K562 (cell line): ENCODE results near the gene CFD. TPM values are rescaled to one million over a fixed set of nuclear protein-coding genes. Genes with fewer than 3 reads are reported as not detected.

Experiments used
- ATAC-seq: fragments of 200-7000 bp; cut with Tn5 transposase; 3 replicates; pipeline ENCODE4 v1.9.1; 2020; ENCODE audit warnings: moderate library complexity
- BruUV-seq: library from RNA; stranded (reverse); fragments of 400-500 nt; replicated peaks from 2 replicates; lab custom pipeline; 2021; lab: Mats Ljungman, UMichigan
- CTCF ChIA-PET: fragments of 300-600 bp; formaldehyde crosslinking; extraction: SDS; loops from one replicate; lab custom pipeline; 2021; ENCODE audit warnings: low intra/inter-chr PET ratio; lab: Yijun Ruan, JAX
- POLR2A ChIA-PET: fragments of 300-600, 350-650 bp; sonication (Branson Sonifier 250); formaldehyde crosslinking; extraction: SDS; loops from one replicate; lab custom pipeline; 2021; ENCODE audit warnings: antibody characterized with exemption, inconsistent platforms; lab: Yijun Ruan, JAX
- DNase-seq, 4 experiments: peaks; one replicate each; pipeline versions ENCODE4 v3.0.0 to v3.0.0-alpha.2; 2011 to 2018; ENCODE audit warnings: low spot score in 3 of 4, mixed read lengths in 3 of 4; ENCODE audit errors: extremely low read depth in 1 of 4
- FAIRE-seq: peaks from 2 replicates; lab custom pipeline; 2011; peaks lifted over from hg19 to GRCh38; lab: Jason Lieb, UNC
- H2AFZ ChIP-seq: 2 replicates; pipeline ENCODE4 v1.6.0; 2011; ENCODE audit warnings: low read depth, low read length, control low read depth, inconsistent platforms
- H3K27ac ChIP-seq: fragments of 200-600 bp; 3 replicates; pipeline ENCODE4 v1.8.0; 2011; ENCODE audit warnings: low read depth, mild to moderate bottlenecking, control low read depth, inconsistent platforms, low read length, moderate library complexity, mixed read lengths; ENCODE audit errors: extremely low read depth
- H3K27me3 ChIP-seq, 2 experiments: fragments of 300-600 bp in 1 of 2; 2 replicates in 1 of 2; 3 replicates in 1 of 2; pipeline versions ENCODE4 v1.6.0 to v1.8.0; 2011; ENCODE audit warnings: inconsistent platforms in 2 of 2, low read length in 2 of 2, mild to moderate bottlenecking in 1 of 2, mixed read lengths in 1 of 2, moderate library complexity in 1 of 2; ENCODE audit not compliant: control insufficient read depth in 2 of 2, insufficient read depth in 2 of 2
- H3K36me3 ChIP-seq: fragments of 300-600 bp; 3 replicates; pipeline ENCODE4 v1.8.0; 2011; ENCODE audit warnings: mild to moderate bottlenecking, low read length, inconsistent platforms; ENCODE audit not compliant: control insufficient read depth, insufficient read depth
- H3K4me1 ChIP-seq, 2 experiments: fragments of 200-600 bp in 1 of 2; replicated peaks in 1 of 2; 2 replicates in 1 of 2; 3 replicates in 1 of 2; pipeline versions ENCODE4 v1.5.1 to v1.8.0; 2011; ENCODE audit warnings: inconsistent platforms in 2 of 2, low read length in 2 of 2, mild to moderate bottlenecking in 1 of 2, mixed read lengths in 1 of 2, moderate library complexity in 1 of 2; ENCODE audit not compliant: control insufficient read depth in 2 of 2, insufficient read depth in 2 of 2
- H3K4me2 ChIP-seq: 2 replicates; pipeline ENCODE4 v1.6.1; 2011; ENCODE audit warnings: low read length, control low read depth, inconsistent platforms, mixed read lengths; ENCODE audit not compliant: insufficient read depth
- H3K4me3 ChIP-seq: fragments of 200-600 bp; sonication (generic), shearing (Covaris generic); 2 replicates; pipeline ENCODE4 v1.5.1; 2016; ENCODE audit warnings: control low read depth, inconsistent platforms
- H3K79me2 ChIP-seq: fragments of 200-600 bp; 3 replicates; pipeline ENCODE4 v1.8.0; 2011; ENCODE audit warnings: low read length, inconsistent platforms; ENCODE audit not compliant: control insufficient read depth, insufficient read depth
- H3K9ac ChIP-seq, 2 experiments: 2 replicates each; pipeline versions ENCODE4 v1.6.0 to v1.6.1; 2011; ENCODE audit warnings: low read depth in 2 of 2, low read length in 2 of 2, control low read depth in 1 of 2, inconsistent platforms in 1 of 2, mild to moderate bottlenecking in 1 of 2, mixed read lengths in 1 of 2; ENCODE audit not compliant: insufficient read depth in 1 of 2
- H3K9me1 ChIP-seq: one replicate; pipeline ENCODE4 v1.6.0; 2011; ENCODE audit warnings: inconsistent platforms, mild to moderate bottlenecking, low read length, moderate library complexity; ENCODE audit not compliant: control insufficient read depth, insufficient read depth
- H3K9me3 ChIP-seq: replicated peaks from 2 replicates; pipeline ENCODE4 v1.5.1; 2011; ENCODE audit warnings: low read depth, low read length, inconsistent platforms; ENCODE audit not compliant: control insufficient read depth, insufficient read depth
- H4K20me1 ChIP-seq: replicated peaks from 2 replicates; pipeline ENCODE4 v1.6.1; 2011; ENCODE audit warnings: low read length, inconsistent platforms, mixed read lengths; ENCODE audit not compliant: control insufficient read depth, insufficient read depth
- EWSR1 ChIP-seq: fragments of 450-650 bp; IDR thresholded peaks from 2 replicates; pipeline ENCODE4 v1.6.1; 2018; ENCODE audit warnings: borderline replicate concordance, mild to moderate bottlenecking, low read depth, moderate library complexity; ENCODE audit not compliant: partially characterized antibody
- NFE2 ChIP-seq: IDR thresholded peaks from 2 replicates; pipeline ENCODE4 v1.6.1; 2014; ENCODE audit warnings: antibody characterized with exemption, low read depth
- NR1H2 ChIP-seq: sonication (generic); formaldehyde crosslinking; IDR thresholded peaks from 2 replicates; pipeline ENCODE4 v1.4.0; 2020; ENCODE audit warnings: mild to moderate bottlenecking, missing genetic modification reagents
- POLR2A ChIP-seq: fragments of 450-650 bp; conservative IDR thresholded peaks from 2 replicates; pipeline ENCODE4 v1.6.1; 2016
- POLR2G ChIP-seq: fragments of 200-400 bp; formaldehyde crosslinking; IDR thresholded peaks from 2 replicates; pipeline ENCODE4 v1.6.1; 2017; ENCODE audit warnings: low read depth, mild to moderate bottlenecking, antibody characterized with exemption, low read length, moderate library complexity
- RBFOX2 ChIP-seq: fragments of 200-400 bp; formaldehyde crosslinking; IDR thresholded peaks from 2 replicates; pipeline ENCODE4 v1.6.1; 2017; ENCODE audit warnings: low read depth, mild to moderate bottlenecking, low read length, moderate library complexity
- WGBS: fragments of 100-300 bp; shearing (Covaris generic); methylation state at CpG from one replicate; pipeline ENCODE4 v1.1.6; 2016; ENCODE audit warnings: low coverage, mixed read lengths; ENCODE audit not compliant: insufficient coverage; ENCODE audit errors: missing lambda C conversion rate; 5-methylcytosine and 5-hydroxymethylcytosine counted together
- in situ Hi-C: fragments of 300-500 bp; cut with MboI; formaldehyde crosslinking; loops from 4 replicates; pipeline ENCODE4 v1.15.0; 2018; ENCODE audit warnings: inconsistent platforms, mixed read lengths
- intact Hi-C: fragments of 100-400 bp; cut with micrococcal nuclease; formaldehyde crosslinking; loops from 2 replicates; pipeline ENCODE4 v1.14.2; 2022
- polyA plus RNA-seq, 8 experiments: library from polyadenylated mRNA; depleted of rRNA in 4 of 8; stranded (reverse) in 5 of 8; unstranded in 3 of 8; fragments of >200 nt; fragmentation: Nextera tagmentation in 2 of 8; fragmentation: Illumina TruSeq in 1 of 8; extraction: Ambion mirVana in 2 of 8; extraction: Trizol in 1 of 8; gene quantifications; 2 replicates each; pipeline versions ENCODE4 v1.2.1 to v1.2.3, GENCODE V29; 2011 to 2014; ENCODE audit warnings: inconsistent platforms in 1 of 8, missing spikeins in 1 of 8
- total RNA-seq, 7 experiments: library from RNA; depleted of rRNA in 6 of 7; stranded (reverse); fragments of >200 nt in 6 of 7; fragmentation: Illumina TruSeq in 2 of 7; extraction: Trizol in 2 of 7; gene quantifications; 2 replicates each; pipeline versions ENCODE4 v1.2.1 to v1.2.3, GENCODE V29; 2011 to 2021; ENCODE audit warnings: low replicate concordance in 1 of 7

The CFD gene
- total and polyA plus RNA-seq, 9 of the 15 experiments (the other 6 are each of a cell fraction or from before 2014, with no cell fraction given) = 0.52 to 59.4 (median 7.6) TPM

- no peak overlapping the region; the same call in 2 of the 3 replicates for H3K27ac ChIP-seq
- FAIRE-seq = no peak
Measured at GRCh38 chr19:889662-890295, 30.3 kb downstream of the CFD start.

GRCh38 chr19:890831-891230 lies 31.4 kb downstream of the CFD start:
- Histone ChIP-seq H3K27me3 (no peaks in the 10 kb centered on the region), H3K36me3 (peaks cover 46% of the 10 kb centered on the region; the same call in 2 of the 3 replicates), H3K9me1 (no peaks in the 10 kb centered on the region), H3K27ac (no peak overlapping the region), H3K4me1 (peaks cover 9 to 61% of the 10 kb centered on the region in 2 experiments; a peak in 4 of 5 replicates), H4K20me1 (peaks cover 6% of the 10 kb centered on the region), H3K4me2 (no peak overlapping the region), H3K9me3 (no peaks in the 10 kb centered on the region), H2AFZ (no peak overlapping the region), H3K79me2 (peaks cover 40% of the 10 kb centered on the region), H3K9ac (0 out of 4 replicates have a peak overlapping the region, but pooled peaks of 1 of the 2 experiments have one; percentile 2), H3K4me3 (no peak overlapping the region)
- FAIRE-seq (no peak), DNase-seq (no peak), ATAC-seq (no peak)
- BruUV-seq = no TSS peak
- intact Hi-C loops (no loop called here), in situ Hi-C loops (no loop called here)
- POLR2A ChIA-PET = interaction anchor here (0.5 to 0.6 kb wide), 2 partner anchors 11 to 12 kb away, joined by 3 read pairs; no protein-coding TSS in a partner anchor
- CTCF ChIA-PET = no interaction called here
- TF ChIP-seq POLR2G (peak; percentile 21; the same call in 1 of the 2 replicates), NFE2 (no peak), RBFOX2 (0 out of 2 replicates have a peak, but pooled peaks have one; percentile 1), NR1H2 (CRISPR knock-in tag) (no peak)
- 93% methylated on average over 16 of the region's 18 CpGs for WGBS

More at GRCh38 chr19:889662-890295, 30.3 kb downstream of the CFD start:
- in situ Hi-C loops = no loop called here
- CTCF ChIA-PET = interaction anchor here (0.5 kb wide), 1 partner anchor 25 kb away, joined by 5 read pairs; no protein-coding TSS in a partner anchor
- BruUV-seq = no TSS peak
- WGBS = 92% methylated on average over 18 of the region's 26 CpGs
- no peaks in the 10 kb centered on the region for H3K27me3 ChIP-seq
- H2AFZ ChIP-seq = no peak overlapping the region
- H3K36me3 ChIP-seq = peaks cover 56% of the 10 kb centered on the region; the same call in 2 of the 3 replicates
- intact Hi-C loops = no loop called here
- no peaks in the 10 kb centered on the region for H3K9me1 ChIP-seq
- H3K79me2 ChIP-seq = peaks cover 40% of the 10 kb centered on the region
- TF ChIP-seq POLR2G = peak; percentile 60
- peak; percentile 44; the same call in 1 of the 2 replicates for TF ChIP-seq RBFOX2
- TF ChIP-seq POLR2A = peak; percentile 34
- TF ChIP-seq EWSR1 = no peak
- TF ChIP-seq, all 486 proteins: peak for 3
- Histone ChIP-seq H3K9me3 (no peaks in the 10 kb centered on the region), H3K4me1 (peaks cover 5 to 70% of the 10 kb centered on the region in 2 experiments; a peak in 4 of 5 replicates), H3K9ac (no peak overlapping the region), H4K20me1 (peaks cover 6% of the 10 kb centered on the region), H3K4me3 (no peak overlapping the region), H3K4me2 (no peak overlapping the region)
- no peak for ATAC-seq
- POLR2A ChIA-PET = interaction anchor here (0.6 to 0.7 kb wide), 2 partner anchors 14 to 208 kb away, joined by 3 to 4 read pairs; no protein-coding TSS in a partner anchor
- no peak for DNase-seq
